Endothelial cell (in vitro differentiated cells): ENCODE results near the gene BANK1. TPM values are rescaled to one million over a fixed set of nuclear protein-coding genes. Genes with fewer than 3 reads are reported as not detected.

Source experiments
- DNase-seq: peaks from one replicate; pipeline ENCODE4 v3.0.0; 2021; ENCODE audit warnings: low spot score
- H3K27ac Mint-ChIP-seq: one replicate; pipeline ENCODE4 v1.8.0; 2021; ENCODE audit warnings: mixed read lengths, inconsistent platforms; ENCODE audit not compliant: unreplicated experiment
- H3K27me3 Mint-ChIP-seq: one replicate; pipeline ENCODE4 v1.8.0; 2021; ENCODE audit warnings: mild to moderate bottlenecking, moderate library complexity, mixed read lengths, inconsistent platforms; ENCODE audit not compliant: unreplicated experiment
- H3K36me3 Mint-ChIP-seq: one replicate; pipeline ENCODE4 v1.8.0; 2021; ENCODE audit warnings: mild to moderate bottlenecking, low read depth, mixed read lengths, inconsistent platforms; ENCODE audit not compliant: unreplicated experiment
- H3K4me1 Mint-ChIP-seq: one replicate; pipeline ENCODE4 v1.8.0; 2021; ENCODE audit warnings: mild to moderate bottlenecking, mixed read lengths, inconsistent platforms; ENCODE audit not compliant: unreplicated experiment
- H3K4me3 Mint-ChIP-seq: one replicate; pipeline ENCODE4 v1.8.0; 2021; ENCODE audit warnings: mild to moderate bottlenecking, mixed read lengths, inconsistent platforms; ENCODE audit not compliant: unreplicated experiment
- H3K9me3 Mint-ChIP-seq: one replicate; pipeline ENCODE4 v1.8.0; 2021; ENCODE audit warnings: mixed read lengths, inconsistent platforms; ENCODE audit not compliant: unreplicated experiment
- CTCF ChIP-seq: fragments of 200-600 bp; sonication (generic); IDR thresholded peaks from one replicate; pipeline ENCODE4 v1.5.0; 2021; ENCODE audit warnings: antibody characterized with exemption; ENCODE audit not compliant: unreplicated experiment
- total RNA-seq: library from RNA; stranded (reverse); fragmentation: NEBNext Ultra II Directional; extraction: Animal tissue kit (Norgen Biotek cat#: 25700); gene quantifications from one replicate; pipeline ENCODE4 v1.2.1, GENCODE V29; 2021; ENCODE audit not compliant: unreplicated experiment

Gene BANK1
- total RNA-seq, 1 donor from 2014 or later = 3.7 TPM

DNA sequence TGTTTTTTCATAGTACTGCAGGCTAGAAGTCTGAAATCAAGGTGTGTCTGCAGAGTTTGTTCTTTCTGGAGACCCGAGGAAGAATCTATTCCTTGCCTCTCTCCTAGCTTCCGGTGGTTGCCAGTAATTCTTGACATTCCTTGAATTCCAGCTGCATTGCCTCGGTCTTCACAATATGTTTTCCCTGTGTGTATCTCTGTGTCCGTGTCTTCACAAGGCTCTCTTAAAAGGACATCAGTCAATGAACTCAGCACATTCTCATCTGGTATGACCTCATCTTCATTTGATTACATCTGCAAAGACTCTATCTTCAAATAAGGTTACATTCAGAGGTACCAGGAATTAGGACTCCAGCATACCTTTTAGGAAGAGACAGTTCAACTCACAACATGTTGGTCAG is 163.4 kb downstream of the BANK1 start:
- no peak for TF ChIP-seq CTCF
- no peaks in the 10 kb centered on the region for H3K36me3 Mint-ChIP-seq
- no peaks in the 10 kb centered on the region for H3K9me3 Mint-ChIP-seq
- peak overlapping the region; percentile 100 for H3K27ac Mint-ChIP-seq
- DNase-seq = peak; percentile 11
- peaks cover 40% of the 10 kb centered on the region for H3K4me1 Mint-ChIP-seq
- peaks cover 3% of the 10 kb centered on the region for H3K27me3 Mint-ChIP-seq
- no peak overlapping the region for H3K4me3 Mint-ChIP-seq

DNA sequence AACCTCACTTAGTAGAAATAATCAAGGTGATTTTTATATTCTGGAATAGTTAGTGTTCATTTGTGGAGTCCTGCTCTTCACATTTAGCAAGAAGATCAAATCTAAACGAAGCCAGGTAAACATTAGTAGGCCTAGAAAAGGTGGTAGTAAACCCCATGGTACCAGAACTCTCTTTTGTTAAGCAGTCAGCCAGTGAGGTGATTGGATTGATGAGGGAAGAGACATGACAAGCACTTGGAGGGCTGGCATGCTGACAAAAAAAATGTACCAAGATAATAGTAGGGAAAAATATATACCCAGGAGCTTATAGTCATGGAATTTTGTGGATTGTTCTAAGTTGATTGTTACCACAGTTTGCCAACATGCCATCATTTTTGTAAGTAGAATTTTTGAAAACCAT is 163.8 kb downstream of the BANK1 start:
- H3K4me1 Mint-ChIP-seq = peaks cover 40% of the 10 kb centered on the region
- peaks cover 3% of the 10 kb centered on the region for H3K27me3 Mint-ChIP-seq
- H3K4me3 Mint-ChIP-seq = no peak overlapping the region
- TF ChIP-seq CTCF = no peak
- H3K36me3 Mint-ChIP-seq = no peaks in the 10 kb centered on the region
- no peaks in the 10 kb centered on the region for H3K9me3 Mint-ChIP-seq
- no peak for DNase-seq
- peak overlapping the region; percentile 100 for H3K27ac Mint-ChIP-seq

DNA sequence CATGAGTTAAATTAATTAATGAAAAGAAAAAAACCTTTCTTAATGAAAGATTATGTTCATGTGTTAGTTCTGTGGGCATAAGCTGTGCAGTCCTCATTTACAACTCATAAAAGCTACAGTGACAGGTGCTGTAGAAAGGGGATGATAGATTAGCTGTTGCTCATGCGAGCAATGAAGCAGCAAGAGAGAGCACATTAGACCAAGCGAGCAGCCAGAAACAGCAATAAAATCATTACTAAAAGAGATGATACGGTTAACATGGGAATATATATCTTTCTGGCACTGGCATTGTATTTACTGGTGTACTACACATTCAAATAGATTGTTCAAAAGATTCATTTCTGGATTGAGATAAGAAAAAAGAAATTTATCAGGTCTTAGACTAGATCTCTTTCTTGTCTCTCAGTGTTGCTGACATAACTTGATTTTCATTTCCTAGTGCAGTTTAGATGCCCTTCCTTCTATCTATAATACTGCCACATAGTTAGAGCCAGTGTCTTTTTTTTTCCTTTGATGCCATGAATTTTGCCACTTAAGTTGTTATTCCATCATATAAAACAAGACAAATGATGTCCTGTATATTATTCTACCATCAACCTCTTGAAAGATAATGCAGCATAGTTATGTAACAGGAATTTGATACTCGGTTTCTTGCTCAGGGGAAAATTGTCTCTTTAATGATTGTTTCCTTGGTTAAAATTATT is 164.6 kb downstream of the BANK1 start:
- no peak overlapping the region for H3K4me3 Mint-ChIP-seq
- TF ChIP-seq CTCF = no peak
- H3K27ac Mint-ChIP-seq = peak overlapping the region; percentile 100
- H3K27me3 Mint-ChIP-seq = peaks cover 3% of the 10 kb centered on the region
- H3K36me3 Mint-ChIP-seq = no peaks in the 10 kb centered on the region
- no peaks in the 10 kb centered on the region for H3K9me3 Mint-ChIP-seq
- H3K4me1 Mint-ChIP-seq = peaks cover 40% of the 10 kb centered on the region
- no peak for DNase-seq

DNA sequence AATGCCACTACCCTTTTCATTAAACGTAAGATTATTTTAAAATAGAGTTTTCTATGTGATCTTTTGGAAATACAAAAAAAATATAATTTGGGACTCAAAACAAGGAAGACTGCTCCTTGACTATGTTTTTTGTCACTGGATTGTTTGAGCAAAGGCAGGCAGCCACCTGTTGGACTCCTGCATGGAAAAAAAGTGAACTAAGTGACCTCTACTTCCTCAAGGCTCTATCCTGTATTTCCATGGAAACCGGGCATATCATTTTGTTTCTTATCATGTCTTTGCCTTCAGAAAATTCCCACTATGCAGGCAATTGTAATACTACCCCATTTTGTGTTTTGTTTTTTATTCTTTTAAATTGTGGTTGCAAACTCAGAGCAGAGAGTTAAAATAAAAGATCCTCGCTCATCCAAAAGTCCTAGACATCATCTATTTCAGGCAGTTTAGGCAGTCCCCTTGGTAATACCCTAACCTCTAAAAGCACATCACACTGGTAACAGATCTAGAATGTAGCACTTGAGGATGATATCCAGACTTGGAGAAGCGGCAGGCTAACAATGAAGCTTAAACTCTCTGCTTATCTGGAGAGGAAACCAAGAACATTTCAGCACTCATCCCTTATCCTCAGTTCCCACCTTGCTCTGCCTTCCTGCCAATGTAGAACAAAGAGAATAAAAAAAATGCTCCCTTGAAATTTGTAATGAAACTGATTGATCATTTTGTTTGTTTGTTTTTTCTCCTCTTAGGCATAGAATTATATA is 165.7 kb downstream of the BANK1 start:
- peak; percentile 41 for DNase-seq
- H3K27ac Mint-ChIP-seq = peak overlapping the region; percentile 100
- no peak for TF ChIP-seq CTCF
- H3K9me3 Mint-ChIP-seq = no peaks in the 10 kb centered on the region
- H3K36me3 Mint-ChIP-seq = no peaks in the 10 kb centered on the region
- no peak overlapping the region for H3K4me3 Mint-ChIP-seq
- peaks cover 3% of the 10 kb centered on the region for H3K27me3 Mint-ChIP-seq
- H3K4me1 Mint-ChIP-seq = peaks cover 40% of the 10 kb centered on the region

DNA sequence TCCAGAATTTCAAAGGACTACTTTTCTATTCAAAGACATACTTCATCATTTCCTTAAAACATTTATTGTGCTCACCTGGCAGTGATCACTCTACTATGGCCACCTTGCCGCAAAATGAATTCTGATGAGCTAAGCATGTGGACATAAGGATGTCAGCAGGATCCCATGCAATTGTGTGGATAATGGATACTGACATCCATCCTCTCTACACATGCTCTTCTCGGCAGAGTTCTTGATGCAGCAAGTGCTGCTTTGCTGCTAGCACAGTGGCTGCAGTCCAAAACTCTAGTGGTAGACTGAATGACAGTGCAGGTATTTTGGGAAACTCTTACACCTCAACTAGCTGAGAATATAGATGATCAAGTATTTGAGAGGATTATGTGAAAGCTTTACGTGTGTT is 168.0 kb downstream of the BANK1 start:
- no peak overlapping the region for H3K27ac Mint-ChIP-seq
- no peak for TF ChIP-seq CTCF
- peaks cover 2% of the 10 kb centered on the region for H3K27me3 Mint-ChIP-seq
- no peak overlapping the region for H3K4me3 Mint-ChIP-seq
- no peaks in the 10 kb centered on the region for H3K36me3 Mint-ChIP-seq
- H3K4me1 Mint-ChIP-seq = peaks cover 34% of the 10 kb centered on the region
- DNase-seq = no peak
- H3K9me3 Mint-ChIP-seq = no peaks in the 10 kb centered on the region
